ENCODE measurements around the gene GAP43. TPM values are rescaled to one million over a fixed set of nuclear protein-coding genes. Genes with fewer than 3 reads are reported as not detected.

The GAP43 gene
- total and polyA plus RNA-seq, 2 of the 13 experiments (the other 11 are each of a cell fraction or from before 2014, with no cell fraction given): not detected

DNA sequence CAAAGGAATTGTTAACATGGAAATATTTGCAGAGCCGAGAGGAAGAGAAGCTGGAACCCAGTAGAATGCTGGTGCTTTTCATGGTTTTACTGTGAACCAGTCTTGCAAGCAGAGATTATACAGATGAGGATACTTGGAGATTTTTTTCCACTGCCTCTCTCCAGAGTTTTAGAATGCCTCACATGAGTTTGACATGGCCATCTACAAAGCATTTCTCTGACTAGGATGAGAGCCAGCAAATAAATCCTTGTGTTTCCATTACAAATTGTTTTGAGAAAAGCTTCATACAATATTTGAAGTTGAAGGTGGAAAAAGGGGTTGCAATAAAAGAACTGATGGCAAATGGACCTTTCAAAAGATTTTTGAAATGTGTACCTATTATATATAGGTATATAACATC, 45.0 kb upstream of the GAP43 start:
- H3K4me2 ChIP-seq (ENCODE audit: low read depth, low read length): no peak overlapping the region
- H3K4me3 ChIP-seq (replicated peaks in 1 of 3; ENCODE audit: insufficient read depth in 1 of 3, low read depth in 2 of 3, low read length in 3 of 3): no peak overlapping the region
- intact Hi-C loops (cut with micrococcal nuclease; ENCODE audit: unreplicated experiment): no loop called here
- no peaks in the 10 kb centered on the region for H3K79me2 ChIP-seq (ENCODE audit: insufficient read depth, low read length)
- H2AFZ ChIP-seq (ENCODE audit: low read length): no peak overlapping the region
- ChIA-PET POLR2A (no interaction called here), CTCF (ENCODE audit: low intra/inter-chr PET ratio, low total read pairs) (no interaction called here)
- DNase-seq (ENCODE audit: low spot score) (no peak), ATAC-seq (no peak), FAIRE-seq (no peak)
- no peak for TF ChIP-seq ZNF224 (CRISPR knock-in tag; IDR thresholded peaks at IDR 0.05)
- no peak for TF ChIP-seq PTBP1 (IDR thresholded peaks at IDR 0.05; ENCODE audit: low read depth, low read length, poor library complexity, severe bottlenecking)
- no peak for TF ChIP-seq ZNF510 (CRISPR knock-in tag; IDR thresholded peaks at IDR 0.05; ENCODE audit: low read depth)
- TF ChIP-seq, protein P1, sequence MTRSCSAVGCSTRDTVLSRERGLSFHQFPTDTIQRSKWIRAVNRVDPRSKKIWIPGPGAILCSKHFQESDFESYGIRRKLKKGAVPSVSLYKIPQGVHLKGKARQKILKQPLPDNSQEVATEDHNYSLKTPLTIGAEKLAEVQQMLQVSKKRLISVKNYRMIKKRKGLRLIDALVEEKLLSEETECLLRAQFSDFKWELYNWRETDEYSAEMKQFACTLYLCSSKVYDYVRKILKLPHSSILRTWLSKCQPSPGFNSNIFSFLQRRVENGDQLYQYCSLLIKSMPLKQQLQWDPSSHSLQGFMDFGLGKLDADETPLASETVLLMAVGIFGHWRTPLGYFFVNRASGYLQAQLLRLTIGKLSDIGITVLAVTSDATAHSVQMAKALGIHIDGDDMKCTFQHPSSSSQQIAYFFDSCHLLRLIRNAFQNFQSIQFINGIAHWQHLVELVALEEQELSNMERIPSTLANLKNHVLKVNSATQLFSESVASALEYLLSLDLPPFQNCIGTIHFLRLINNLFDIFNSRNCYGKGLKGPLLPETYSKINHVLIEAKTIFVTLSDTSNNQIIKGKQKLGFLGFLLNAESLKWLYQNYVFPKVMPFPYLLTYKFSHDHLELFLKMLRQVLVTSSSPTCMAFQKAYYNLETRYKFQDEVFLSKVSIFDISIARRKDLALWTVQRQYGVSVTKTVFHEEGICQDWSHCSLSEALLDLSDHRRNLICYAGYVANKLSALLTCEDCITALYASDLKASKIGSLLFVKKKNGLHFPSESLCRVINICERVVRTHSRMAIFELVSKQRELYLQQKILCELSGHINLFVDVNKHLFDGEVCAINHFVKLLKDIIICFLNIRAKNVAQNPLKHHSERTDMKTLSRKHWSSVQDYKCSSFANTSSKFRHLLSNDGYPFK (CRISPR knock-in tag; IDR thresholded peaks at IDR 0.05; ENCODE audit: borderline replicate concordance): no peak
- TF ChIP-seq PRPF4 (IDR thresholded peaks at IDR 0.05; ENCODE audit: low read depth, low read length, poor library complexity, severe bottlenecking): no peak
- no peak for TF ChIP-seq FOXA1 (IDR thresholded peaks at IDR 0.05)
- no peak for TF ChIP-seq FOXA1 (CRISPR knock-in tag; IDR thresholded peaks at IDR 0.05)
- TF ChIP-seq POLR2A (IDR thresholded peaks at IDR 0.05; ENCODE audit: insufficient read depth in 1 of 2, low read depth in 2 of 2, low read length in 2 of 2): no peak
- TF ChIP-seq ZC3H4 (CRISPR knock-in tag; IDR thresholded peaks at IDR 0.05; ENCODE audit: borderline replicate concordance): no peak
- TF ChIP-seq AGO1 (IDR thresholded peaks at IDR 0.05; ENCODE audit: low read depth, low read length, poor library complexity, severe bottlenecking): no peak
- no peaks in the 10 kb centered on the region for H3K4me1 ChIP-seq (ENCODE audit: insufficient read depth, low read length)
- no TSS peak for BruUV-seq (replicated peaks)
- in situ Hi-C loops (cut with HindIII; ENCODE audit: extremely low pct_ligation_motif_present, low pct_unique_long_range_greater_than_20kb): no loop called here
- no peaks in the 10 kb centered on the region for H3K36me3 ChIP-seq (replicated peaks in 1 of 2; ENCODE audit: control insufficient read depth in 1 of 2, insufficient read depth in 2 of 2, low read length in 2 of 2)
- H4K20me1 ChIP-seq (ENCODE audit: insufficient read depth, low read length): no peaks in the 10 kb centered on the region
- no peak overlapping the region for H3K27ac ChIP-seq (ENCODE audit: extremely low read length, insufficient read depth, low read length)
- no peaks in the 10 kb centered on the region for H3K9me3 ChIP-seq (ENCODE audit: low read length)
- 0 out of 5 replicates have a peak, but pooled peaks cover 0 to 3% of the 10 kb centered on the region in 2 experiments for H3K27me3 ChIP-seq (ENCODE audit: control insufficient read depth in 1 of 2, insufficient read depth in 2 of 2, low read length in 2 of 2)
- WGBS (ENCODE audit: low lambda C conversion rate): 14% methylated on average over 1 of the region's 1 CpG
- H3K9ac ChIP-seq (ENCODE audit: insufficient read depth, low read depth, low read length): no peak overlapping the region
